CD8-positive, alpha-beta memory T cell (primary cell): ENCODE results near the gene TIMELESS. TPM values are rescaled to one million over a fixed set of nuclear protein-coding genes. Genes with fewer than 3 reads are reported as not detected.

Experiments used
- CTCF ChIA-PET: fragments of 350-600 bp; sonication (Branson Sonifier 250); formaldehyde crosslinking; loops from one replicate; lab custom pipeline; 2021; ENCODE audit warnings: antibody characterized with exemption; lab: Charles Lee
- POLR2A ChIA-PET: fragments of 350-600 bp; sonication (Branson Sonifier 250); formaldehyde crosslinking; loops from one replicate; lab custom pipeline; 2021; ENCODE audit warnings: antibody characterized with exemption; lab: Charles Lee
- DNase-seq, 5 donors: peaks; one replicate each; pipeline versions ENCODE4 v3.0.0 to v3.0.0-alpha.2; 2020 to 2022; ENCODE audit warnings: mixed read lengths in 1 of 5
- H3K27ac ChIP-seq: one replicate; pipeline ENCODE4 v1.7.0; 2013; ENCODE audit warnings: low read depth, mild to moderate bottlenecking, low read length, moderate library complexity
- H3K27me3 ChIP-seq: 2 replicates; pipeline ENCODE4 v1.7.0; 2013; ENCODE audit warnings: low read length, mild to moderate bottlenecking; ENCODE audit not compliant: insufficient read depth, poor library complexity, severe bottlenecking
- H3K36me3 ChIP-seq: 2 replicates; pipeline ENCODE4 v1.7.0; 2013; ENCODE audit warnings: mild to moderate bottlenecking, low read length, moderate library complexity; ENCODE audit not compliant: insufficient read depth
- H3K4me1 ChIP-seq: 2 replicates; pipeline ENCODE4 v1.7.0; 2013; ENCODE audit warnings: mild to moderate bottlenecking, low read length, moderate library complexity; ENCODE audit not compliant: insufficient read depth
- H3K4me3 ChIP-seq: 2 replicates; pipeline ENCODE4 v1.7.0; 2013; ENCODE audit warnings: mild to moderate bottlenecking, low read length
- H3K9me3 ChIP-seq: 2 replicates; pipeline ENCODE4 v1.7.0; 2013; ENCODE audit warnings: mild to moderate bottlenecking, low read length
- H3K27ac Mint-ChIP-seq, 8 donors: one replicate each; pipeline ENCODE4 v1.8.0; 2020 to 2021; ENCODE audit warnings: mixed read lengths in 8 of 8, mild to moderate bottlenecking in 6 of 8, inconsistent platforms in 3 of 8, moderate library complexity in 3 of 8
- H3K27me3 Mint-ChIP-seq, 2 donors: one replicate each; pipeline ENCODE4 v1.8.0; 2020 to 2021; ENCODE audit warnings: mixed read lengths in 2 of 2, mild to moderate bottlenecking in 1 of 2, moderate library complexity in 1 of 2
- H3K36me3 Mint-ChIP-seq, 3 donors: one replicate each; pipeline ENCODE4 v1.8.0; 2020 to 2021; ENCODE audit warnings: mixed read lengths in 3 of 3, inconsistent platforms in 1 of 3, mild to moderate bottlenecking in 1 of 3
- H3K4me1 Mint-ChIP-seq, 3 donors: one replicate each; pipeline ENCODE4 v1.8.0; 2020 to 2021; ENCODE audit warnings: mixed read lengths in 3 of 3, inconsistent platforms in 1 of 3, mild to moderate bottlenecking in 1 of 3
- H3K4me3 Mint-ChIP-seq, 7 donors: one replicate each; pipeline ENCODE4 v1.8.0; 2020 to 2021; ENCODE audit warnings: mixed read lengths in 7 of 7, mild to moderate bottlenecking in 6 of 7, moderate library complexity in 4 of 7, inconsistent platforms in 2 of 7
- H3K9me3 Mint-ChIP-seq, 5 donors: one replicate each; pipeline ENCODE4 v1.8.0; 2020 to 2022; ENCODE audit warnings: mixed read lengths in 5 of 5, mild to moderate bottlenecking in 3 of 5, moderate library complexity in 2 of 5, inconsistent platforms in 1 of 5
- polyA plus RNA-seq: library from polyadenylated mRNA; unstranded; fragments of 300-500 nt; fragmentation: Illumina TruSeq; gene quantifications from one replicate; pipeline ENCODE4 v1.2.3, GENCODE V29; 2021
- total RNA-seq, 2 experiments: library from RNA; stranded (reverse); gene quantifications; one replicate each; pipeline ENCODE4 v1.2.3, GENCODE V29; 2021

Gene TIMELESS
- total and polyA plus RNA-seq, 3 experiments from 2014 or later, result 3.9 to 64.1 (median 61.9) TPM

- Histone ChIP-seq H3K27me3 (no peaks in the 10 kb centered on the region), H3K27ac (peak overlapping the region; percentile 5), H3K4me3 (no peak overlapping the region), H3K36me3 (no peaks in the 10 kb centered on the region), H3K4me1 (no peaks in the 10 kb centered on the region), H3K9me3 (no peaks in the 10 kb centered on the region)
- CTCF ChIA-PET, result no interaction called here
- H3K9me3 Mint-ChIP-seq, result no peaks in the 10 kb centered on the region
- no peaks in the 10 kb centered on the region for H3K4me1 Mint-ChIP-seq
- peaks cover 0 to 6% (median 0%) of the 10 kb centered on the region in 3 donors for H3K36me3 Mint-ChIP-seq
- DNase-seq, result no peak
- peaks cover 4 to 5% of the 10 kb centered on the region in 2 donors for H3K27me3 Mint-ChIP-seq
- POLR2A ChIA-PET, result no interaction called here
- H3K27ac Mint-ChIP-seq, result peak overlapping the region in 1 of 8 donors; percentile 11
- H3K4me3 Mint-ChIP-seq, result no peak overlapping the region
These were observed 71.3 kb downstream of the TIMELESS start for GRCh38 chr12:56377989-56378316.

DNA sequence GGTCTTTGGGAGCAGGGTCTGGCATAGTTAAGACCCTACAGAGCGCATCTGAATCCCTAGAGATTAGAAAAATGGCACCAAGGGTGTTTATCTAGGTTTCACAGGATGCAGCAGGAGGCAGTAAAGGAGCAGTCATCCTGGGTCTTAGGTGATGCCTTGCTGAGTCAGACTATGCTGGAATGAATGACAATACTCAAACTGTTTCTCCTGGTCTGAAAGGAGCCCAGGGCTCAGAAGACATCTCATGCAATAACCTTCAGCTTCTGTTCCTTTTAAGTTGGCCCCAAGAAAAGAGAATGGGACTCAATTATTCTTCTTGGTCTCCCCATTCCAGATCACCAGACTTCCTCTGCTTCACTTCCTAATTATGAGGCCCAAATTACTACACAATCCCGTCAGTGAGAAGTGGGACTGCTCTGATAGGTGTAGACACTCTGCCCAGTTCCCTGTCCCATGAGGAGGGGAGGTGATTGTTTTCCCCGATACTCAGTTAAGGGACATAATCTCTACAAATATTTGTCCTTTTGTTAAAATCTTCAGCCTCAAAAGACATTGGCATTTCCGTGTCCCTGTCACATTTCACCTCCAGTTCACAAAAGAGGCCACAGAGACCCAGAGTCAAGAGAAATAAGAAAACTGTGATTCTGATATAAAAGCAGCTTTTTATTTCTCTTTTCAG is 71.8 kb downstream of the TIMELESS start:
- no peaks in the 10 kb centered on the region for H3K4me1 ChIP-seq
- no peak for DNase-seq
- H3K36me3 Mint-ChIP-seq, result peaks cover 0 to 6% (median 0%) of the 10 kb centered on the region in 3 donors
- no peaks in the 10 kb centered on the region for H3K4me1 Mint-ChIP-seq
- no peak overlapping the region for H3K4me3 Mint-ChIP-seq
- H3K9me3 Mint-ChIP-seq, result no peaks in the 10 kb centered on the region
- ChIA-PET CTCF (no interaction called here), POLR2A (no interaction called here)
- peak overlapping the region in 1 of 8 donors; percentile 29 for H3K27ac Mint-ChIP-seq
- no peak overlapping the region for H3K4me3 ChIP-seq
- no peaks in the 10 kb centered on the region for H3K27me3 ChIP-seq
- H3K36me3 ChIP-seq, result no peaks in the 10 kb centered on the region
- H3K9me3 ChIP-seq, result no peaks in the 10 kb centered on the region
- H3K27ac ChIP-seq, result peak overlapping the region; percentile 5
- H3K27me3 Mint-ChIP-seq, result peaks cover 5% of the 10 kb centered on the region in 2 donors

DNA sequence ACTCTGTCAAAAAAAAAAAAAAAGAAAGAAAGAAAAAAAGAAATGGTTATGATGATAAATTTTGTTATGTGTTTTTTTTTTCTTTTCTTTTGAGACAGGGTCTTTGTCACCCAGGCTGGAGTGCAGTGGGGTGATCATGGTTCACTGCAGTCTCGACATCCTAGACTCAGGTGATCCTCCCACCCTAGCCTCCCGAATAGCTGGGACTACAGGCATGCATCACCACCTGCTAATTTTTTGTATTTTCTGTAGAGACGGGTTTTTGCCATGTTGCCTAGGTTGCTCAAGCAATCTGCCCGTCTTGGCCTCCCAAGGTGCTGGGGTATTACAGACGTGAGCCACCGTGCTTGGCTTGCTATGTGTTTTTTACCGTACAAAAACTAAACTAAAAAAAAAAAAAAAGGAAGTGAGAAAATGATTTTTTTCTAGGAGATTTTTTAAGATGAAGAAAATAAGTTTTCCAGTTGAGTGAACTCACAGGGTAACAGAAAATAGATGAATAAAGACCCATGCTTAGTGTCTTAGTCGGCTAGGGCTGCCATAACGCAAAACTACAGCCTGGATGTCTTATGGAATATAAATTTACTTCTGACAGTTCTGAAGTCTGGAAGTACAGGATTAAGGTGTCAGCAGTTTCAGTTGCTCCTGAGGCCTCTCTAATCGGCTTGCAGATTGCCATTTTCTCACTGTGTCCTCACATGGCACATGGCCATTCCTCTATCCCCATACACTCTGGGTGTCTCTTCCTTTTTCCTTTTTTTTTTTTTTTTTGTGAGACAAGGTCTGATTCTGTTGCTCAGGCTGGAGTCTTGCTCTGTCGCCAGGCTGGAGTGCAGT is 73.4 kb downstream of the TIMELESS start:
- ChIA-PET CTCF (interaction anchor here (1.2 kb wide), 1 partner anchor 16 kb away, joined by 3 read pairs; the partner anchor contains the start of gene STAT2), POLR2A (interaction anchor here (0.6 kb wide), 1 partner anchor 16 kb away, joined by 3 read pairs; the partner anchor contains the start of gene STAT2)
- Histone ChIP-seq H3K4me1 (no peaks in the 10 kb centered on the region), H3K9me3 (no peaks in the 10 kb centered on the region), H3K27ac (peak overlapping the region; percentile 24), H3K27me3 (no peaks in the 10 kb centered on the region), H3K36me3 (no peaks in the 10 kb centered on the region), H3K4me3 (no peak overlapping the region)
- Mint-ChIP-seq H3K4me3 (no peak overlapping the region), H3K4me1 (no peaks in the 10 kb centered on the region), H3K27ac (peak overlapping the region in 1 of 8 donors; percentile 38), H3K27me3 (peaks cover 5% of the 10 kb centered on the region in 2 donors), H3K9me3 (no peaks in the 10 kb centered on the region), H3K36me3 (peaks cover 0 to 6% (median 0%) of the 10 kb centered on the region in 3 donors)
- DNase-seq, result no peak

GRCh38 chr12:56374726-56375597 is 74.3 kb downstream of the TIMELESS start:
- no peaks in the 10 kb centered on the region for H3K4me1 Mint-ChIP-seq
- Histone ChIP-seq H3K36me3 (no peaks in the 10 kb centered on the region), H3K4me1 (no peaks in the 10 kb centered on the region), H3K4me3 (no peak overlapping the region), H3K27me3 (no peaks in the 10 kb centered on the region), H3K9me3 (no peaks in the 10 kb centered on the region), H3K27ac (no peak overlapping the region)
- H3K4me3 Mint-ChIP-seq, result no peak overlapping the region
- H3K36me3 Mint-ChIP-seq, result peaks cover 0 to 6% (median 0%) of the 10 kb centered on the region in 3 donors
- H3K9me3 Mint-ChIP-seq, result no peaks in the 10 kb centered on the region
- ChIA-PET POLR2A (no interaction called here), CTCF (interaction anchor here (1.2 kb wide), 1 partner anchor 15 kb away, joined by 3 read pairs; the partner anchor contains the start of gene STAT2)
- H3K27ac Mint-ChIP-seq, result no peak overlapping the region
- peaks cover 5 to 8% of the 10 kb centered on the region in 2 donors for H3K27me3 Mint-ChIP-seq
- no peak for DNase-seq

DNA sequence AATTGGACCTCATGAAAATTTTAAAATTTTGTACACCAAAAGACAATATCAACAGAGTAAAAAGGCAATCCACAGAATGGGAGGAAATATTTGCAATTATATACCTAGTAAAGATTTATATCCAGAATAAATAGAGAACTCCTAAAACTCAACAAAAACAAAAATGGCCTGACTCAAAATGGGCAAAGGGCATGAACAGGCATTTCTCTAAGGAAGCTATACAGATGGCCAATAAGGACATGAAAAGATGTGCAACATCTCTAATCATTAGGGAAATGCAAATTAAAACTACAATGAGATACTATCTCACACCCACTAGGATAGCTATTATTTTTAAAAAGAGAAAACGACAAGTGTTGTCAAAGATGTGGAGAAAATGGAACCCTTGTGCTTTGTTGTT is 75.7 kb downstream of the TIMELESS start:
- H3K27me3 Mint-ChIP-seq, result peaks cover 5 to 8% of the 10 kb centered on the region in 2 donors
- POLR2A ChIA-PET, result no interaction called here
- no peak for DNase-seq

GRCh38 chr12:56366948-56367347 is 82.3 kb downstream of the TIMELESS start:
- H3K9me3 Mint-ChIP-seq, result no peaks in the 10 kb centered on the region
- peaks cover 2 to 8% of the 10 kb centered on the region in 2 donors for H3K27me3 Mint-ChIP-seq
- H3K4me3 Mint-ChIP-seq, result no peak overlapping the region
- H3K27ac Mint-ChIP-seq, result no peak overlapping the region
- Histone ChIP-seq H3K27ac (no peak overlapping the region), H3K27me3 (no peaks in the 10 kb centered on the region), H3K9me3 (no peaks in the 10 kb centered on the region), H3K36me3 (no peaks in the 10 kb centered on the region), H3K4me1 (no peaks in the 10 kb centered on the region), H3K4me3 (no peak overlapping the region)
- H3K36me3 Mint-ChIP-seq, result no peaks in the 10 kb centered on the region
- H3K4me1 Mint-ChIP-seq, result no peaks in the 10 kb centered on the region
- no peak for DNase-seq
- POLR2A ChIA-PET, result no interaction called here
- CTCF ChIA-PET, result interaction anchor here (1.4 kb wide), 2 partner anchors 16 to 97 kb away, joined by 3 read pairs; no protein-coding TSS in a partner anchor

More for the DNA sequence above, 75.7 kb downstream of the TIMELESS start:
- CTCF ChIA-PET, result no interaction called here
- Histone ChIP-seq H3K36me3 (no peaks in the 10 kb centered on the region), H3K4me1 (no peaks in the 10 kb centered on the region), H3K4me3 (no peak overlapping the region), H3K9me3 (no peaks in the 10 kb centered on the region), H3K27ac (no peak overlapping the region), H3K27me3 (no peaks in the 10 kb centered on the region)
- H3K27ac Mint-ChIP-seq, result no peak overlapping the region
- H3K4me3 Mint-ChIP-seq, result no peak overlapping the region
- H3K9me3 Mint-ChIP-seq, result no peaks in the 10 kb centered on the region
- H3K4me1 Mint-ChIP-seq, result no peaks in the 10 kb centered on the region
- H3K36me3 Mint-ChIP-seq, result peaks cover 0 to 6% (median 0%) of the 10 kb centered on the region in 3 donors
